HCT116 (cell line): ENCODE results near the gene PAM16.

Experiments
- CEBPB ChIP-seq: IDR thresholded peaks from 2 replicates; pipeline ENCODE4 v1.6.1; 2012; ENCODE audit warnings: low read depth
- CTCF ChIP-seq, 3 experiments: fragments of 200-600 bp in 1 of 3; sonication (generic) in 1 of 3; IDR thresholded peaks in 2 of 3; conservative IDR thresholded peaks in 1 of 3; 2 replicates each; pipeline ENCODE4 v1.5.1; 2012 to 2017; ENCODE audit warnings: low read depth in 2 of 3, low read length in 2 of 3, antibody characterized with exemption in 1 of 3, borderline replicate concordance in 1 of 3, control low read depth in 1 of 3, mild to moderate bottlenecking in 1 of 3, mixed read lengths in 1 of 3, mixed run types in 1 of 3, moderate library complexity in 1 of 3; ENCODE audit not compliant: insufficient read depth in 1 of 3
- ELF1 ChIP-seq: IDR thresholded peaks from 2 replicates; pipeline ENCODE4 v1.6.1; 2012; ENCODE audit warnings: low read depth, borderline replicate concordance
- EZH2 ChIP-seq: fragments of 200-600 bp; sonication (generic); IDR thresholded peaks from 2 replicates; pipeline ENCODE4 v1.6.1; 2017; ENCODE audit warnings: antibody characterized with exemption, mixed run types
- JUND ChIP-seq: IDR thresholded peaks from 2 replicates; pipeline ENCODE4 v1.6.1; 2012
- POLR2A ChIP-seq: IDR thresholded peaks from 2 replicates; pipeline ENCODE4 v1.7.0; 2011; ENCODE audit warnings: borderline replicate concordance; ENCODE audit not compliant: insufficient read depth, insufficient read length; ENCODE audit errors: extremely low read depth
- POLR2AphosphoS5 ChIP-seq: IDR thresholded peaks from 2 replicates; pipeline ENCODE4 v1.6.1; 2011; ENCODE audit warnings: mild to moderate bottlenecking, low read depth, low read length, moderate library complexity
- RAD21 ChIP-seq: IDR thresholded peaks from 2 replicates; pipeline ENCODE4 v1.6.1; 2012; ENCODE audit warnings: low read depth, mild to moderate bottlenecking
- REST ChIP-seq: IDR thresholded peaks from 2 replicates; pipeline ENCODE4 v1.6.1; 2012; ENCODE audit warnings: low read depth
- YY1 ChIP-seq: IDR thresholded peaks from 2 replicates; pipeline ENCODE4 v1.6.1; 2011; ENCODE audit warnings: low read length, low read depth, moderate library complexity, mild to moderate bottlenecking; ENCODE audit not compliant: insufficient replicate concordance; ENCODE audit errors: extremely low read depth
- ZFX ChIP-seq: fragments of 450-650 bp; IDR thresholded peaks from 2 replicates; pipeline ENCODE4 v1.6.1; 2017
- ZNF274 ChIP-seq: fragments of 200-500 bp; sonication (Bioruptor generic); IDR thresholded peaks from 2 replicates; pipeline ENCODE4 v1.6.1; 2014; ENCODE audit warnings: mild to moderate bottlenecking, low read depth, low read length, inconsistent platforms

- TF ChIP-seq JUND (no peak), POLR2A (no peak), POLR2AphosphoS5 (no peak), ELF1 (no peak), CTCF (IDR thresholded peaks at IDR 0.05 in 2 of 3, conservative IDR thresholded peaks at IDR 0.05 in 1 of 3; ENCODE audit: borderline replicate concordance in 1 of 3, insufficient read depth in 1 of 3, low read depth in 2 of 3, low read length in 2 of 3) (no peak), REST (no peak), RAD21 (no peak), EZH2 (no peak), YY1 (no peak), CEBPB (no peak), ZNF274 (no peak), ZFX (no peak)
Observed at GRCh38 chr16:4349332-4349731, 1.8 kb downstream of the PAM16 start.
